ENCODE data around the gene AP1G1.

Gene AP1G1

DNA sequence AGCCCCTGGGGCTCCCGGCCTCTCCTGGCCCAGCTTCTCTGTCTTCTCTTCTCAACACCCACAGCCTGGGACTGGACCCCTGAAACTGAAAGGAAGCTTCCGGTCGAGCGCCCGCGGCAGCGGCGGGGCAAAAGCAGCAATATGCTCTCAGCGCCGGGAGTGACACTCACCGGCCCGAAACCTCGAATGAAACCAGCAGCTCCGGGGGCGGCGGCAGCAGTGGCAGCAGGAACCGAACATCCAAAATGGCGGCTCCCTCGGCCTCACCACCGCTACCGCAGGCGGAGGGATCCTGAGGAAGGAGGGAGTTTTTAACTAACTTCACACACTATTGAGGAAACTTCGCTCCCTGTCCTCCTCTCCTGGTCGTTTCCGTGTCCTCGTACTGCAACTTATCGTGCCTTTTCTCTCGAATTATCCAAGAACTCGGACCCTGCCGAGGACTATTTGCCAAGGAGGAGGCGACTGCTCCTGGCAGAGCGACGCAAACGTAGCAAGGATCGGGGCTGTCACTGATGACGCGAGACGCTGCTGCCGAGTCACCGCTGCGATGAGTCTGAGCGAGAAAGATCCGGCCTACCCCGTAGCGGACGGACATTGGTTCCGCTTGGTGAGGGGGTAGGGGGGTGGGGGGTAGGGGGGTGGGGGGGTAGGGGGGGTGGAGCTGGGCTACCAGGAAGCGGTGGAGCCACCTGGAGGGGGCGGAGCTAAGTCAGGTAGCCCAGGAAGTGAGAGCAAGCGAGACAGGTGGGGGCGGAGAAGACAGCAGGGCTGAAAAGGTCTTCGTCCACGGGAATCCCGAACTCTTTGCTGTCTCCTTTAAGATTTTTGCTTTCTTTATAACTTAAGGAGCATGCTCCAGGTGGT lies at the start of gene AP1G1:
AP1G1 (minus strand) TSS at position 242 of the 867 bp plus-strand sequence. CDS start 19,355 bp downstream, outside the sequence.
- no peaks in the 10 kb centered on the region for H3K27me3 Mint-ChIP-seq

DNA sequence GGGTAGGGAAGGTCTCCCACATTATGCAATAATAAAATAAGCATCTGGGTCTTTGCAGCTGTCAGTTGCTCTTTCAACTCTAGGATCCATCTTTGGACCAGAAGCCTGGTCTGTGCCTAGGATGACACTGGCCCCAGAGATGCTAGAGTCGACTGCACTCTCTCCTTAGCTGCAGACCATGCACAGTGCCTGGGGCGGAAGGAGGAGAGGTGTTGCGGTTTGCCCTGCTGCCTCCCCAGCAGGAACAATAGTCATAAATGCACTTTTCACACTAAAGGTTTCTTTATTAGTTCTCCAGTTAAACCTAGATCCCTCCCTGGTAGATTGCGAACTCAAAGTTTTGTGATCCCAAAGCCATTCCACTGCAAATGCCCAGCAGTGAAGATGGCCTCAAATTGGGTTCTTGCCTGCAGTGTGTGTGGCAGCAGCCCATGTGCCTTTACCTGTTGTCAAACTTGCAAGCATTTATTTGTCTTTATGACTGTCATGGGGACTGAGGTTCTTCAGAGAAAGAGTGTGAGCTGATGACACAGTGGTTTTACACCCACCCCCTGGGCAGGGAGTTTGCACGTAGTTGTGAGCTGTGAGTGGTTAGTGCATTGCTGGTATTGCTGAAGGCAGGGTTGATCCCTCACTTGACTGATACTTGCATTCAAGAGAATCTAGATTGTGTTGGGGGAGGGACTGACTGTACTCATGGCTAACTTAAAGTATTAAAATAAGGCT lies 47.5 kb upstream of the AP1G1 start:
- Mint-ChIP-seq H3K4me1 (peaks cover 43 to 56% of the 10 kb centered on the region in 2 donors), H3K27ac (no peak overlapping the region), H3K27me3 (no peaks in the 10 kb centered on the region), H3K36me3 (peaks cover 42 to 60% of the 10 kb centered on the region in 2 donors), H3K9me3 (no peaks in the 10 kb centered on the region), H3K4me3 (no peak overlapping the region)
- ATAC-seq (replicated peaks) (no peak), DNase-seq (no peak)

More for the DNA sequence above, at the start of gene AP1G1:
- peaks cover 7 to 16% of the 10 kb centered on the region in 2 donors for H3K4me1 Mint-ChIP-seq
- ATAC-seq (replicated peaks) = peak; percentile 91 to 96
- peak; percentile 93 for DNase-seq
- no peaks in the 10 kb centered on the region for H3K9me3 Mint-ChIP-seq
- H3K27ac Mint-ChIP-seq = peak within 1 kb of the TSS; percentile 100
- H3K36me3 Mint-ChIP-seq = peaks cover 13 to 22% of the 10 kb centered on the region in 2 donors
- peak within 1 kb of the TSS; percentile 98 to 100 for H3K4me3 Mint-ChIP-seq

DNA sequence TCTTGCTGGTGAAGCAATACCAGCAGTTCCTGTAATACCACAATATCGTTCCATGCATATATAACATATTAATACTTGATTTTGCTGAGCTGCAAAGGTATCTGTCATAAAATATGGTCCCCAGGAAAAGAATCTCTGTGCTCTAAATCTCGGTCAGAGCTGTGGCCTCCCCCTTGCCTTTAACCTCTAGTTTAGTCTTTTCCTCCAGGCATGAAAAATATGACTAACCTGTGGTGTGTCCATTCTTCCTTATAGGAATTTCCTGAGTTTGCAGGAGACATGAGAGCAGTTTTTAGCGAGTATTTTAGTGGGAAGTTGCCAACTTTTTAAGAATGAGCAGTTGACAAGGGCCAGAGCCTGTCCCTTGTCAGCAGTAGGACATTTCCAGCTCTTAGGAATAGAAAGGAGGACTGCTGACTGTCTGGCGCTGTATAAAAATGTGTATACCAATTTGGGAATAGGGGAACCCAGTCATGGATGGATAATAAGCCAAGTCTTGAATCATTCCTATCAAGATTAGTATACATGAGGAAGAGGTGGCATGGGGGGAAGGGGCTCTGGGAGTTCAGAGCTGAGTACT lies 45.8 kb upstream of the AP1G1 start:
- peaks cover 45 to 56% of the 10 kb centered on the region in 2 donors for H3K4me1 Mint-ChIP-seq
- H3K9me3 Mint-ChIP-seq = no peaks in the 10 kb centered on the region
- ATAC-seq (replicated peaks) = no peak
- no peak for DNase-seq
- peaks cover 43 to 70% of the 10 kb centered on the region in 2 donors for H3K36me3 Mint-ChIP-seq
- no peak overlapping the region for H3K27ac Mint-ChIP-seq
- H3K4me3 Mint-ChIP-seq = no peak overlapping the region
- H3K27me3 Mint-ChIP-seq = no peaks in the 10 kb centered on the region

DNA sequence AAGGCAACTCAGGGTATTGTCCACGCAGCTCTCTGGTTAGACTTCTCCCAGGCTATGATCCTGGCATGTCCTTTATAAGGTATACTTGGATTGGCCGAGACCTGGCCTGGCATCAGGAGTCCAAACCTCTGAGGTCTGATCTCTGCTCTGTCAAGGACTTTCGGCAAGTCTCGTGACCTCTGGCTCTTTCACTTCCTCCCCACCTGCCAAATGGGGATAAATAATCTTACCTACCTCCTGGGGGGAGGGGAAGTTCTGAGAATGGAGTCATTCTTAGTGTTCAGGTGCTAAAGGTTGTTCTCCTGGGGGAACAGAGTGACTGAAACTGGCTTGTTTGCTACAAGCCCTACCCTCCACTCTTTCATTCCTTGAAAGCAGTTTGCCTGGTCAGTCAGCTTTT lies 44.8 kb upstream of the AP1G1 start:
- no peaks in the 10 kb centered on the region for H3K27me3 Mint-ChIP-seq
- peak overlapping the region; percentile 56 to 66 for H3K4me3 Mint-ChIP-seq
- peaks cover 44 to 69% of the 10 kb centered on the region in 2 donors for H3K36me3 Mint-ChIP-seq

DNA sequence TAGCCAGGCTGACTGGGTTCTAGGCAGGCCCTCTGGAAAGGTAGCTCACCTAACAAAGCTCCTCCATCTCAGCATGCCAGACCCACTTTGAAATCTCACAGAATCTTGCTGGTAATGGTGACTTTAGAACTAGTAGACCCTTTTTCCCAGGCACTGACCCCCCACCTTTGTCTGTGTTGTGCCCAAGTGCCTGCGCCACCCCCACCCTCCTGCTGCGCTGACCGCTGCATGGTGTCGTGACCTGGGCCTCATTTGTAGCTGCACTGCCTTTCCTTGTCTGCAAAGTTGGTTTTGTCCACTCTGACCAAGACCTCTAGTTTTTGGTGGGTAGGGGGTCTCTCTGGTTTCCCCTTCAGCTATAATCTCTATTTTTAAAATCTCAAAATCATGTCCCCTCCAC lies 43.9 kb upstream of the AP1G1 start:
- peaks cover 54 to 68% of the 10 kb centered on the region in 2 donors for H3K4me1 Mint-ChIP-seq
- peaks cover 46 to 70% of the 10 kb centered on the region in 2 donors for H3K36me3 Mint-ChIP-seq
- H3K27me3 Mint-ChIP-seq = no peaks in the 10 kb centered on the region
- no peak overlapping the region for H3K4me3 Mint-ChIP-seq
- ATAC-seq (replicated peaks) = no peak
- H3K27ac Mint-ChIP-seq = peak overlapping the region; percentile 90
- no peaks in the 10 kb centered on the region for H3K9me3 Mint-ChIP-seq
- no peak for DNase-seq

More for the DNA sequence above, 44.8 kb upstream of the AP1G1 start:
- DNase-seq = peak; percentile 23
- Mint-ChIP-seq H3K9me3 (no peaks in the 10 kb centered on the region), H3K4me1 (peaks cover 50 to 59% of the 10 kb centered on the region in 2 donors), H3K27ac (peak overlapping the region; percentile 71)
- ATAC-seq (replicated peaks) = peak; percentile 85 to 86

DNA sequence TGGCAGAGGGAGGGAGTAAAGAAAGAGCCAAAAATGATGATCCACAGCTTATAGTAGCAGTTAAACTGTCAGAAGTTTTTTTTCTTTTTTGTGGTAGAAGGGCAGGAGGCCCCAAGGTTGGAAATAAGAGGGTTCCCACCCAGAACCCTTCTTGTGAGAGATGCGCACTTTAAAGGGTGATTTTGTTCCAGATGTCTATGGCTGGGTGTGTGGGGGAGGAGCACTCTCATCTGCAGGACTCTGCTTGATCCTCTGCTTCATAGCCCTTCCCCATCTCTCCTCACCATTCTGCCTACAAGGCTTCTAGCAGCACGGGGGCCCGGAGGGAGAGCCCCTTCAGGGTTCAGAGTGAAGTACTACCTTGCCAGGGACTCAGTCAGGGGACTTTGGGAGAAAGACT lies 43.5 kb upstream of the AP1G1 start:
- Mint-ChIP-seq H3K4me3 (no peak overlapping the region), H3K4me1 (peaks cover 55 to 68% of the 10 kb centered on the region in 2 donors), H3K27me3 (no peaks in the 10 kb centered on the region), H3K27ac (peak overlapping the region; percentile 37), H3K9me3 (no peaks in the 10 kb centered on the region), H3K36me3 (peaks cover 42 to 66% of the 10 kb centered on the region in 2 donors)
- DNase-seq (no peak), ATAC-seq (replicated peaks) (no peak)

DNA sequence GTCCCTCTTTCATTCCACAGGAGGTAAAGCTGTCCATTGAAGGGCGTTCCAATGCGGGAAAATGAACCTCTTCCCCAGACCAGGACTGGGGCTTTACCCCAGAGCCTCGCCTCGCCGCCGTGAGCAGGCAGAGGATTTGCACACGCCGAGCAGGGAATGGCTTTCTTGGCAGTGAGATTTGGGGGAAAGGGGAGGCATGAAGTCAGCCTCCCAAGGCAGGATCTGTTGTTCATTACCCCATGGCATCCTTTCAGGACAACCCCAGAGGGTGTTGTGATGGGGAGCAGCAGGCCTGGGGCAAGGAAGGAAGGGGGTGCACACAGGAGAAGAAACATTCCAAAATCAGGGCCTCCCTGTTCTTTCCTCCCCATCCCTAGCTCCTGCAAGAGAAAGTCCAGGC lies 43.1 kb upstream of the AP1G1 start:
- Mint-ChIP-seq H3K27ac (peak overlapping the region; percentile 37), H3K4me1 (peaks cover 57 to 69% of the 10 kb centered on the region in 2 donors), H3K36me3 (peaks cover 42 to 66% of the 10 kb centered on the region in 2 donors), H3K4me3 (no peak overlapping the region), H3K27me3 (no peaks in the 10 kb centered on the region), H3K9me3 (no peaks in the 10 kb centered on the region)
- DNase-seq = no peak
- no peak for ATAC-seq (replicated peaks)

DNA sequence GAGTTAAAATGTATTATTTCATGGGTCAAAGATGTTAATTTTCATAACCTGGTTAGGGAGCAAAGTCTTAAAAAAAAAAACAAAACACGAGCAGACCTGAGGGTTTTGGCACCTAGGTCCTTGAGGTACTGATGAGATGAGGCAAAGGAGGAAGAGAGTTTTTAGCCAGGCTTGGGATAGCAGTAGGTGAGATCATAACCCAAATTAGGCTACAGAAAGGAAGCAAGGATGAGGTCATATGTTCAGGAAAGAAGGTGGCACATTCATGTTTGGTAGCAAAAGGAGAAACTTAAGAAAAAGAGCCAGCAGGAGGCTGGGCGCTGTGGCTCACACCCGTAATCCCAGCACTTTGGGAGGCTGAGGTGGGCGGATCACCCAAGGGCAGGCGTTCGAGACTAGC lies 40.0 kb upstream of the AP1G1 start:
- Mint-ChIP-seq H3K27ac (no peak overlapping the region), H3K27me3 (no peaks in the 10 kb centered on the region), H3K4me3 (no peak overlapping the region), H3K9me3 (no peaks in the 10 kb centered on the region), H3K4me1 (peaks cover 44 to 64% of the 10 kb centered on the region in 2 donors), H3K36me3 (peaks cover 30 to 49% of the 10 kb centered on the region in 2 donors)
- ATAC-seq (replicated peaks) = no peak
- no peak for DNase-seq

DNA sequence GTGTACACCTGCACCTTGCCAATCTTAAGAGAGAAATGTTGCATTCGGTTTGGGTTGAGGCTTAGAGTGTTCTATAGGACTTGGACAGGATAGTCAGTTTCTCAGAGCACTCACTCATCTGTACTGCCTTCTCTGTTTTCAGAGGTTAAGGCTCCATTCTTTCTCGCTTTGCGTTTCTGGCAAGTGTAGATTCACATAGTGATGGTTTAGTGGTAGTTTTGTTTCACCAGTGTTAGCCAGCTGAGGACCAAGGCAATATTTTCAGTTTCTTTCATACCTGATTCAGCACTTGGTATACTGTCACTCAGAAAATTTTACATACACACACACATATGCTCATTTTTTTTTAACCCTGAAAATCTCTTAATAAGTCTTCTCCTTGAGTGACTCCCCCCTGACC lies 38.5 kb upstream of the AP1G1 start:
- DNase-seq (no peak), ATAC-seq (replicated peaks) (no peak)
- H3K27ac Mint-ChIP-seq = peak overlapping the region; percentile 99
- H3K27me3 Mint-ChIP-seq = no peaks in the 10 kb centered on the region
- H3K36me3 Mint-ChIP-seq = peaks cover 22 to 36% of the 10 kb centered on the region in 2 donors
- H3K4me3 Mint-ChIP-seq = peak overlapping the region; percentile 92 to 94
- H3K4me1 Mint-ChIP-seq = peaks cover 42 to 61% of the 10 kb centered on the region in 2 donors
- H3K9me3 Mint-ChIP-seq = no peaks in the 10 kb centered on the region

DNA sequence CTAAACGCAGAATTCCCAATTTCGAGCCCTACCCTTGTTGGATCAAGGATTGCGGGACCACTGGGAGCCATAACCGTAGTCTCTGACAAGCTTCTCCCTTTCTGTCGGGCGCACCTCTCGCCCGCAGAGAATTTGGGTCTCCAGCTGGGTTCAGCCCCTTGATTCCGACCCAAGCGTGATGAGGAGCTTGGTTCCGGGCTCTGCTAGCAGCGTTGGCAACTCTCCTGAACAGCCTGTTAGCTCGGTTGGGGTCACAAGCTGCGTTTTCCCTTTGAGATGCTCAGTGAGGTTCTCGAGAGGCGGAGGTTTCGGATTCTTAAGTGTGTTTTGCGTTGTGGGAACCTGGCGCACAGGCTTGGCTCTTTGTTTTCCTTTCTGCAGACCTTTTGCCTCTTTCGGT lies 37.8 kb upstream of the AP1G1 start:
- H3K9me3 Mint-ChIP-seq = no peaks in the 10 kb centered on the region

DNA sequence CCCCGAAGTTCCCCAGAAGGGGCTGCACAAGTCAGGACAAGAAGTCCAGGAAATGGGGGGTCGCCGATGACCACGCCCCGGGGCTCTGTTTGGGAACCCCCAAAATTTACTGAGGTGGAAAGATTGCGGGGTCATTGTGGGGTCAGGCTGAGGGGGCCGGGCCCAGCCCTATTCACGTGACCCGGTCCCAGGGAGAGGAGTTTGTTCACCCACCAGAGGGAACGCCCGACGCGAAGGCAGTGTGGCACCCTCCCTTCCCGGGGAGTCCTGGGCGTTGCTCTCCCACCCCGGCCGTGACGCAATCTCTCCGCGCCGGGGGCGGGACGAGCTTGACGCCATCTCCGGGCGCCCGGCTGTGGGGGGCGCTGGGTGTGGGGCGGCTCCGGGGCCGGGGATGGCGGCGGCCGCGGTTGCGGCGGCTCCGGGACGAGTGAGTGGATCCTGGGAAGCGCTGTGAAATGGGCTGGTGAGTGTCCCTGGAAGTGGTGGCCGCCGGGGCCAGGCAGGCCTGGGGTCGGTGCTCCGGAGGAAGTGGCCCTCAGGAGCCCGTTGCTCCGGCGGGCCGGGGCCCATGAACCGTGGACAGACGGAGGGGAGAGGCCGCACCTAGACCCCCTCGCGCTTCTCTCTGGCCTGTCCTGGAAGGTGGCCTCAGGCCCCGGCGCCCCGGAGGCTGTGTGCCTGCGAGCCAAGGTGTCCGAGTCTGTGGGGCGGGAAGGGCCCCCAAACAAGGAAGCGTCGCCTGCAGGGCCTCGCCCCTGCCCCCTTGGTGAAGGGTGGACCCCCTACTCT lies 37.2 kb upstream of the AP1G1 start, which contains the start of gene ATXN1L:
ATXN1L (plus strand) TSS at position 338 of the 792 bp plus-strand sequence. CDS start 3,765 bp downstream, outside the sequence.
- Mint-ChIP-seq H3K27ac (peak within 1 kb of the TSS; percentile 99), H3K36me3 (peaks cover 17 to 26% of the 10 kb centered on the region in 2 donors), H3K27me3 (no peaks in the 10 kb centered on the region), H3K4me1 (peaks cover 39 to 56% of the 10 kb centered on the region in 2 donors), H3K9me3 (no peaks in the 10 kb centered on the region), H3K4me3 (peak within 1 kb of the TSS; percentile 92 to 94)
- peak; percentile 93 for DNase-seq
- peak; percentile 90 to 93 for ATAC-seq (replicated peaks)

More for the DNA sequence above, 37.8 kb upstream of the AP1G1 start:
- Mint-ChIP-seq H3K4me1 (peaks cover 40 to 58% of the 10 kb centered on the region in 2 donors), H3K36me3 (peaks cover 19 to 30% of the 10 kb centered on the region in 2 donors), H3K27me3 (no peaks in the 10 kb centered on the region), H3K4me3 (peak overlapping the region; percentile 92 to 94), H3K27ac (peak overlapping the region; percentile 99)
- DNase-seq (no peak), ATAC-seq (replicated peaks) (no peak)

DNA sequence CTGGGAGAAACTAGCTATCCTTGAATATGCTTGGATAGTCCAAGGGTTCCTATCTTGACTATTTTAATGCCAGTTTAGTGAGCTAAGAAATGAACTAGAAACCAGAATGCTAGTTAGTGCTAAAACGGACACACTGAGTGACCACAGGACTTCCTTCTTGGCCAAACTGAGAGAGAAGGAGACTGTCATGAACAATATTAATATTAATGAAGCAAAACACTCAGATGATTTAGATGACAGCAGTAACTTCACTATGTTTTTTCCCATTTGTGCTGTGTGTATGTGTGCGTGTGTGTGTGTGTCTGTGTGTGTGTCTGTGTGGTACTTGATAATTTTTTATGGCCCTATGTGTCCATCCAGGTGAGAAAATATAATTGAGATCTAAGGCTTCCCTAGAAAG lies 34.9 kb upstream of the AP1G1 start:
- ATAC-seq (replicated peaks) = no peak
- peaks cover 34 to 55% of the 10 kb centered on the region in 2 donors for H3K4me1 Mint-ChIP-seq
- DNase-seq = no peak
- no peaks in the 10 kb centered on the region for H3K9me3 Mint-ChIP-seq
- peak overlapping the region; percentile 56 for H3K27ac Mint-ChIP-seq
- H3K4me3 Mint-ChIP-seq = no peak overlapping the region
- H3K27me3 Mint-ChIP-seq = no peaks in the 10 kb centered on the region
- H3K36me3 Mint-ChIP-seq = peaks cover 7% of the 10 kb centered on the region in 2 donors

DNA sequence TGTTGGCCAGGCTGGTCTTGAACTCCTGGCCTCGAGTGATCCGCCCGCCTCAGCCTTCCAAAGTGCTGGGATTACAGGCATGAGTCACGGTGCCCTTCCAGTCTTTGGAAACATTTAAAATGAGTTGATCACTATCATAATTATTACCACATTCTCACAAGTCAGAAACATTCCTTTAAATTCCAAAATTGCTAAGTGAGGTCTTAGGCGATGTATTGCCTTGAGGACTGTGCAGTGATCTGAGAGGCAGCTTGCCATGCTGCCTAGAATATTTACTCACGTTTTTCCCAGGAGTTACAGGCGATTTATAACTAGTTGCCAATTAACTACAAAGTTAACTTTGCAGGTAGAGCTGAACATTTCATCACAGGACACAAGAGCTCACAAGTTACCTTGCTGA lies 31.4 kb upstream of the AP1G1 start:
- Mint-ChIP-seq H3K9me3 (no peaks in the 10 kb centered on the region), H3K4me3 (no peak overlapping the region), H3K27ac (no peak overlapping the region), H3K27me3 (no peaks in the 10 kb centered on the region), H3K36me3 (no peaks in the 10 kb centered on the region), H3K4me1 (peaks cover 19 to 25% of the 10 kb centered on the region in 2 donors)
- DNase-seq = no peak
- no peak for ATAC-seq (replicated peaks)
